Measurements from ENCODE around the gene SYCP1.

DNA sequence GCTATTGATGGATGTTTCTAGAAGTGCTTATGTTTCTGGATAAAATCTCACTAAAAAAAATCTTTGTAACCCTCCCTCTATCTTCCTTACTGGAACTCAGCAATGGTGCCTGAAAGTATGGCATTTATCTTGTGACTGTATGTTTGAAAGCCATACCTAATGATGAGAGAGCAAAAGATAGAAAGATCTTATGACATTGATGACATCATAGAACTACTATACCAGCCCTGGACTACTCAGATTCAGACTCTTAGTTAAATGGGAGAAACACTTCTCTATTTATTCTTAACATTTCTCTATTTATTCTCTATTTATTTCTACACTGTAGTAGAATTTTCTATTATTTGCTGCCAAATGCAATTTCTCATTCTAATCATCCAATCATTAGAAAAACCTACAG is 32.7 kb upstream of the SYCP1 start:
- TF ChIP-seq POLR2A (IDR thresholded peaks at IDR 0.05) (no peak), POLR2AphosphoS5 (IDR thresholded peaks at IDR 0.05) (no peak), EP300 (IDR thresholded peaks at IDR 0.05; ENCODE audit: low read depth) (no peak)
- TF ChIP-seq, protein P1, sequence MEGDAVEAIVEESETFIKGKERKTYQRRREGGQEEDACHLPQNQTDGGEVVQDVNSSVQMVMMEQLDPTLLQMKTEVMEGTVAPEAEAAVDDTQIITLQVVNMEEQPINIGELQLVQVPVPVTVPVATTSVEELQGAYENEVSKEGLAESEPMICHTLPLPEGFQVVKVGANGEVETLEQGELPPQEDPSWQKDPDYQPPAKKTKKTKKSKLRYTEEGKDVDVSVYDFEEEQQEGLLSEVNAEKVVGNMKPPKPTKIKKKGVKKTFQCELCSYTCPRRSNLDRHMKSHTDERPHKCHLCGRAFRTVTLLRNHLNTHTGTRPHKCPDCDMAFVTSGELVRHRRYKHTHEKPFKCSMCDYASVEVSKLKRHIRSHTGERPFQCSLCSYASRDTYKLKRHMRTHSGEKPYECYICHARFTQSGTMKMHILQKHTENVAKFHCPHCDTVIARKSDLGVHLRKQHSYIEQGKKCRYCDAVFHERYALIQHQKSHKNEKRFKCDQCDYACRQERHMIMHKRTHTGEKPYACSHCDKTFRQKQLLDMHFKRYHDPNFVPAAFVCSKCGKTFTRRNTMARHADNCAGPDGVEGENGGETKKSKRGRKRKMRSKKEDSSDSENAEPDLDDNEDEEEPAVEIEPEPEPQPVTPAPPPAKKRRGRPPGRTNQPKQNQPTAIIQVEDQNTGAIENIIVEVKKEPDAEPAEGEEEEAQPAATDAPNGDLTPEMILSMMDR (IDR thresholded peaks at IDR 0.05) = no peak

All from transverse colon (tissue), 4 donors.